ENCODE results near the gene HOXB8. TPM values are rescaled to one million over a fixed set of nuclear protein-coding genes. Genes with fewer than 3 reads are reported as not detected.

HOXB8 gene
- total and polyA plus RNA-seq, 10 of the 15 experiments (the other 5 are each of a cell fraction or from before 2014, with no cell fraction given) = 0.21 TPM; not detected in 9

GRCh38 chr17:48647103-48647962 is 32.2 kb upstream of the HOXB8 start:
- ChIA-PET POLR2A (interaction anchor here (0.7 kb wide), 1 partner anchor 28 kb away, joined by 3 read pairs; no protein-coding TSS in a partner anchor), CTCF (interaction anchor here (0.9 to 1.8 kb wide), 5 partner anchors 11 to 232 kb away, joined by 3 to 10 read pairs (median 4); no protein-coding TSS in a partner anchor), SMC1A (ENCODE audit: uncharacterized antibody, unreplicated experiment) (interaction anchor here (0.8 kb wide), 2 partner anchors 10 to 15 kb away, joined by 3 read pairs; no protein-coding TSS in a partner anchor), RAD21 (ENCODE audit: unreplicated experiment) (interaction anchor here (0.7 to 1.2 kb wide), 3 partner anchors 11 to 536 kb away, joined by 3 to 5 read pairs (median 3); partner anchors contain the start of gene HOXB9)
- no TSS peak for BruUV-seq (replicated peaks)
- WGBS (ENCODE audit: insufficient coverage, insufficient replicate concordance, low lambda C conversion rate, missing lambda C conversion rate) = 1% methylated on average over 17 of the region's 30 CpGs
- peak overlapping the region; percentile 92 for H2AFZ ChIP-seq (ENCODE audit: control insufficient read depth, low read depth, low read length)
- FAIRE-seq = peak; percentile 80
- peak overlapping the region; percentile 70 for H3K4me3 ChIP-seq
- no peaks in the 10 kb centered on the region for H3K9me3 ChIP-seq (replicated peaks; ENCODE audit: control insufficient read depth, insufficient read depth, low read length)
- in situ Hi-C loops (cut with MboI) (no loop called here), intact Hi-C loops (cut with micrococcal nuclease; ENCODE audit: unreplicated experiment) (no loop called here)
- H4K20me1 ChIP-seq (ENCODE audit: control insufficient read depth, insufficient read depth) = no peaks in the 10 kb centered on the region
- peak overlapping the region; percentile 75 for H3K9ac ChIP-seq (ENCODE audit: control insufficient read depth, insufficient read depth, low read length)
- H3K36me3 ChIP-seq (ENCODE audit: control insufficient read depth in 2 of 2, insufficient read depth in 2 of 2, low read length in 1 of 2) = no peaks in the 10 kb centered on the region
- H3K4me2 ChIP-seq (ENCODE audit: control insufficient read depth, insufficient read depth) = peak overlapping the region; percentile 94
- no peaks in the 10 kb centered on the region for H3K79me2 ChIP-seq (ENCODE audit: control insufficient read depth, insufficient read depth, low read length)
- peaks cover 3 to 7% of the 10 kb centered on the region in 2 experiments for H3K27me3 ChIP-seq (replicated peaks in 1 of 2; ENCODE audit: control insufficient read depth in 2 of 2, insufficient read depth in 2 of 2, low read length in 1 of 2)
- no peak for DNase-seq (ENCODE audit: low read depth, low spot score)
- ATAC-seq = peak; percentile 55
- no peak for TF ChIP-seq JUND (IDR thresholded peaks at IDR 0.05; ENCODE audit: low read depth, low read length)
- TF ChIP-seq ZNF207 (IDR thresholded peaks at IDR 0.05; ENCODE audit: borderline replicate concordance) = no peak
- TF ChIP-seq NBN (IDR thresholded peaks at IDR 0.05) = 0 out of 2 replicates have a peak, but pooled peaks have one; percentile 7
- peak; percentile 17 to 35; a peak in 2 of 4 replicates for TF ChIP-seq IKZF2 (IDR thresholded peaks at IDR 0.05)
- no peak for TF ChIP-seq MTA3 (IDR thresholded peaks at IDR 0.05; ENCODE audit: borderline replicate concordance, low read length)
- no peak for TF ChIP-seq PAX5 (IDR thresholded peaks at IDR 0.05; ENCODE audit: borderline replicate concordance, low read depth, low read length)
- TF ChIP-seq, protein P1, sequence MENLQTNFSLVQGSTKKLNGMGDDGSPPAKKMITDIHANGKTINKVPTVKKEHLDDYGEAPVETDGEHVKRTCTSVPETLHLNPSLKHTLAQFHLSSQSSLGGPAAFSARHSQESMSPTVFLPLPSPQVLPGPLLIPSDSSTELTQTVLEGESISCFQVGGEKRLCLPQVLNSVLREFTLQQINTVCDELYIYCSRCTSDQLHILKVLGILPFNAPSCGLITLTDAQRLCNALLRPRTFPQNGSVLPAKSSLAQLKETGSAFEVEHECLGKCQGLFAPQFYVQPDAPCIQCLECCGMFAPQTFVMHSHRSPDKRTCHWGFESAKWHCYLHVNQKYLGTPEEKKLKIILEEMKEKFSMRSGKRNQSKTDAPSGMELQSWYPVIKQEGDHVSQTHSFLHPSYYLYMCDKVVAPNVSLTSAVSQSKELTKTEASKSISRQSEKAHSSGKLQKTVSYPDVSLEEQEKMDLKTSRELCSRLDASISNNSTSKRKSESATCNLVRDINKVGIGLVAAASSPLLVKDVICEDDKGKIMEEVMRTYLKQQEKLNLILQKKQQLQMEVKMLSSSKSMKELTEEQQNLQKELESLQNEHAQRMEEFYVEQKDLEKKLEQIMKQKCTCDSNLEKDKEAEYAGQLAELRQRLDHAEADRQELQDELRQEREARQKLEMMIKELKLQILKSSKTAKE (IDR thresholded peaks at IDR 0.05; ENCODE audit: low read depth, poor library complexity, severe bottlenecking) = no peak
- peak; percentile 92; the same call in 1 of the 2 replicates for TF ChIP-seq ESRRA (IDR thresholded peaks at IDR 0.05; ENCODE audit: low read length)
- TF ChIP-seq, protein P2, sequence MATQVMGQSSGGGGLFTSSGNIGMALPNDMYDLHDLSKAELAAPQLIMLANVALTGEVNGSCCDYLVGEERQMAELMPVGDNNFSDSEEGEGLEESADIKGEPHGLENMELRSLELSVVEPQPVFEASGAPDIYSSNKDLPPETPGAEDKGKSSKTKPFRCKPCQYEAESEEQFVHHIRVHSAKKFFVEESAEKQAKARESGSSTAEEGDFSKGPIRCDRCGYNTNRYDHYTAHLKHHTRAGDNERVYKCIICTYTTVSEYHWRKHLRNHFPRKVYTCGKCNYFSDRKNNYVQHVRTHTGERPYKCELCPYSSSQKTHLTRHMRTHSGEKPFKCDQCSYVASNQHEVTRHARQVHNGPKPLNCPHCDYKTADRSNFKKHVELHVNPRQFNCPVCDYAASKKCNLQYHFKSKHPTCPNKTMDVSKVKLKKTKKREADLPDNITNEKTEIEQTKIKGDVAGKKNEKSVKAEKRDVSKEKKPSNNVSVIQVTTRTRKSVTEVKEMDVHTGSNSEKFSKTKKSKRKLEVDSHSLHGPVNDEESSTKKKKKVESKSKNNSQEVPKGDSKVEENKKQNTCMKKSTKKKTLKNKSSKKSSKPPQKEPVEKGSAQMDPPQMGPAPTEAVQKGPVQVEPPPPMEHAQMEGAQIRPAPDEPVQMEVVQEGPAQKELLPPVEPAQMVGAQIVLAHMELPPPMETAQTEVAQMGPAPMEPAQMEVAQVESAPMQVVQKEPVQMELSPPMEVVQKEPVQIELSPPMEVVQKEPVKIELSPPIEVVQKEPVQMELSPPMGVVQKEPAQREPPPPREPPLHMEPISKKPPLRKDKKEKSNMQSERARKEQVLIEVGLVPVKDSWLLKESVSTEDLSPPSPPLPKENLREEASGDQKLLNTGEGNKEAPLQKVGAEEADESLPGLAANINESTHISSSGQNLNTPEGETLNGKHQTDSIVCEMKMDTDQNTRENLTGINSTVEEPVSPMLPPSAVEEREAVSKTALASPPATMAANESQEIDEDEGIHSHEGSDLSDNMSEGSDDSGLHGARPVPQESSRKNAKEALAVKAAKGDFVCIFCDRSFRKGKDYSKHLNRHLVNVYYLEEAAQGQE (IDR thresholded peaks at IDR 0.05; ENCODE audit: low read depth, low read length) = no peak
- peak; percentile 42 for TF ChIP-seq ZZZ3 (IDR thresholded peaks at IDR 0.05; ENCODE audit: control insufficient read depth, insufficient read length, low read depth)
- no peak for TF ChIP-seq MYC (IDR thresholded peaks at IDR 0.05; ENCODE audit: insufficient read depth, insufficient read length, insufficient replicate concordance, low read length, severe bottlenecking)
- no peak for TF ChIP-seq CHD4 (IDR thresholded peaks at IDR 0.05)
- TF ChIP-seq IKZF1 (conservative IDR thresholded peaks at IDR 0.05) = peak; percentile 29; the same call in 1 of the 2 replicates
- peak overlapping the region; percentile 63 for H3K27ac ChIP-seq (ENCODE audit: control insufficient read depth, insufficient read depth)
- H3K4me1 ChIP-seq (ENCODE audit: control insufficient read depth, insufficient read depth, low read length) = peaks cover 7% of the 10 kb centered on the region
